Measurements from ENCODE around the gene FSD1L. TPM values are rescaled to one million over a fixed set of nuclear protein-coding genes. Genes with fewer than 3 reads are reported as not detected.
"Not testable (repeated sequence)": the region's sequence is repeated elsewhere in the genome, so short reads cannot be mapped to it uniquely, and the experiment has no call there.

FSD1L gene
- total RNA-seq, 3 donors from 2014 or later = 3.4 to 5.9 (median 5.2) TPM

DNA sequence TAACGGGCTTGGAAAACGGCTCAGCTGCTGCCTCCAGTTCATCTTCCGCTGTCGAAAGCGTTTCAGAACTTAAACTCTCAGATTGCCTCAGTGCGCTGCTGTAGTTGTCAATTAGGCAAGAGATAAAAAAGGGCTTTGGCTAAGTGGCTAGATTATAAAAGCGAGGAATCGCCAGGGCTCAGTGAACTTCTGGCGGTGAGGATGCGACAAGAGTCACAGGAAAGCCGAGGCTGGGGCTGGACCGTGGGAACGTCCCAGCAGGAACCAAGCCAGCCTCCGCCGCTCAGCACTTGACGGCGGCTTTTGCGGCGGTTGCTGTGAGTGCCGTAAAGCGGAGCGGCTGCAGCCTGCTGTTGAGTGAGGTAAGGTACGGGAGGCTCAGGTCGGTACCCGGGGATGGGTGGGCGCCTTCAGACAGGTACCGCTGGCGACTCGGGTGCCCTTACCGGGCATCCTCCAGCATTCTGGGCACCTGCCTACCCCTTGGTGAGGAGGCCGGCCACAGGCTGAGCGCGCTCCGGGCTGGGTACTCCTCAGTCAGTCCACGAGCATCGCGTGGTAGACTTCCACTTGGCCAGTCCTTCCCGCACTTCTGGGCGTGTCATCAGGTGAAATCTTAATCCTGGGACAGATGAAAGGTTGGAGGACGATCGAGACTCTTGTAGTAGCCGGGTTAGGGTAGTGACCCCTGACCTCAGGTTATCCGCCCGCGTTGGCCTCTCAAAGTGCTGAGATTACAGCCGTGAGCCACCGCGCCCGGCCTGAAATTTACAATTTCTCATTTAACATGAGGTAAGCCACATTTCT, 110.2 kb downstream of the FSD1L start, which contains the start of gene FKTN:
Gene FKTN, plus strand, starts transcription at position 328 of the 807 bp plus-strand sequence. CDS start 16,902 bp downstream, outside the sequence.
- H3K27me3 ChIP-seq = no peaks in the 10 kb centered on the region
- peaks cover 6 to 10% of the 10 kb centered on the region in 2 donors for H3K9me3 ChIP-seq
- no peaks in the 10 kb centered on the region for H3K4me1 ChIP-seq
- peak within 1 kb of the TSS; percentile 81 to 86 (median 84) for H3K4me3 ChIP-seq
- intact Hi-C loops (cut with DNase I; ENCODE audit: low total_unique reads) = no loop called here
- TF ChIP-seq POLR2AphosphoS5 (IDR thresholded peaks at IDR 0.05) (peak; percentile 7 to 38 (median 20)), POLR2A (IDR thresholded peaks at IDR 0.05) (no peak)
- TF ChIP-seq, protein P1, sequence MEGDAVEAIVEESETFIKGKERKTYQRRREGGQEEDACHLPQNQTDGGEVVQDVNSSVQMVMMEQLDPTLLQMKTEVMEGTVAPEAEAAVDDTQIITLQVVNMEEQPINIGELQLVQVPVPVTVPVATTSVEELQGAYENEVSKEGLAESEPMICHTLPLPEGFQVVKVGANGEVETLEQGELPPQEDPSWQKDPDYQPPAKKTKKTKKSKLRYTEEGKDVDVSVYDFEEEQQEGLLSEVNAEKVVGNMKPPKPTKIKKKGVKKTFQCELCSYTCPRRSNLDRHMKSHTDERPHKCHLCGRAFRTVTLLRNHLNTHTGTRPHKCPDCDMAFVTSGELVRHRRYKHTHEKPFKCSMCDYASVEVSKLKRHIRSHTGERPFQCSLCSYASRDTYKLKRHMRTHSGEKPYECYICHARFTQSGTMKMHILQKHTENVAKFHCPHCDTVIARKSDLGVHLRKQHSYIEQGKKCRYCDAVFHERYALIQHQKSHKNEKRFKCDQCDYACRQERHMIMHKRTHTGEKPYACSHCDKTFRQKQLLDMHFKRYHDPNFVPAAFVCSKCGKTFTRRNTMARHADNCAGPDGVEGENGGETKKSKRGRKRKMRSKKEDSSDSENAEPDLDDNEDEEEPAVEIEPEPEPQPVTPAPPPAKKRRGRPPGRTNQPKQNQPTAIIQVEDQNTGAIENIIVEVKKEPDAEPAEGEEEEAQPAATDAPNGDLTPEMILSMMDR (IDR thresholded peaks at IDR 0.05) = no peak
- DNase-seq (ENCODE audit: low spot score in 2 of 2) = peak; percentile 72 to 80
- H3K27ac ChIP-seq = peak within 1 kb of the TSS; percentile 64 to 65
- H3K36me3 ChIP-seq = no peaks in the 10 kb centered on the region

DNA sequence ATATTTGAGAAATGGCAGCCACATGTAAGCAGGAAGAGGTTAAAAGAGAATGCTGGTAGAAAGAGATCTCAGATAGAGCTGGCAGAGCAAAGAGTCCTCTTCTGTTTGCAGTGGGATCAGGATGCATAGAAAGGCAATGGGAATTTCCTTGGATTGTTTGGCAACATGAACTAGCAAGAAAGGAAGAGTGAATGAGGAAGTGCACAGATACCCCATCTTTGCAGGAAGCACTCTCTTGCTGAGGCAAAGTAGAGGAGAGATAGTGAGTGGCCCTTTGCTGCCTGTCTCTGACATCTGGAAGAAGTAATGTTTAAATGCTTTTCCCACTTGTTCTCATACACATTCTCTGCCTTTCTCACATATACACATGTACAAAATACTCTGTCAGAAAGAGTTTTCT, 124.6 kb downstream of the FSD1L start:
- no peaks in the 10 kb centered on the region for H3K27me3 ChIP-seq
- DNase-seq (ENCODE audit: low spot score in 2 of 2) = no peak
- no peak overlapping the region for H3K4me3 ChIP-seq
- intact Hi-C loops (cut with DNase I; ENCODE audit: low total_unique reads) = no loop called here
- no peaks in the 10 kb centered on the region for H3K4me1 ChIP-seq
- H3K27ac ChIP-seq = no peak overlapping the region
- no peaks in the 10 kb centered on the region for H3K36me3 ChIP-seq
- peaks cover 5 to 20% of the 10 kb centered on the region in 2 donors for H3K9me3 ChIP-seq
- no peak for TF ChIP-seq POLR2AphosphoS5 (IDR thresholded peaks at IDR 0.05)
- TF ChIP-seq, protein P1 (IDR thresholded peaks at IDR 0.05) = no peak
- TF ChIP-seq POLR2A (IDR thresholded peaks at IDR 0.05) = no peak

DNA sequence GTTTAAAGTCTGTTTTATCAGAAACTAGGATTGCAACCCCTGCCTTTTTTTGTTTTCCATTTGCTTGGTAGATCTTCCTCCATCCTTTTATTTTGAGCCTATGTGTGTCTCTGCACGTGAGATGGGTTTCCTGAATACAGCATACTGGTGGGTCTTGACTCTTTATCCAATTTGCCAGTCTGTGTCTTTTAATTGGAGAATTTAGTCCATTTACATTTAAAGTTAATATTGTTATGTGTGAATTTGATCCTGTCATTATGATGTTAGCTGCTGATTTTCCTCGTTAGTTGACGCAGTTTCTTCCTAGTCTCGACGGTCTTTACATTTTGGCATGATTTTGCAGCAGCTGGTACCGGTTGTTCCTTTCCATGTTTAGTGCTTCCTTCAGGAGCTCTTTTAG, 132.1 kb downstream of the FSD1L start:
- intact Hi-C loops (cut with DNase I; ENCODE audit: low total_unique reads); H3K27ac ChIP-seq; H3K4me1 ChIP-seq; H3K4me3 ChIP-seq; H3K27me3 ChIP-seq; H3K36me3 ChIP-seq; DNase-seq (ENCODE audit: low spot score in 2 of 2); H3K9me3 ChIP-seq: not testable (repeated sequence)

DNA sequence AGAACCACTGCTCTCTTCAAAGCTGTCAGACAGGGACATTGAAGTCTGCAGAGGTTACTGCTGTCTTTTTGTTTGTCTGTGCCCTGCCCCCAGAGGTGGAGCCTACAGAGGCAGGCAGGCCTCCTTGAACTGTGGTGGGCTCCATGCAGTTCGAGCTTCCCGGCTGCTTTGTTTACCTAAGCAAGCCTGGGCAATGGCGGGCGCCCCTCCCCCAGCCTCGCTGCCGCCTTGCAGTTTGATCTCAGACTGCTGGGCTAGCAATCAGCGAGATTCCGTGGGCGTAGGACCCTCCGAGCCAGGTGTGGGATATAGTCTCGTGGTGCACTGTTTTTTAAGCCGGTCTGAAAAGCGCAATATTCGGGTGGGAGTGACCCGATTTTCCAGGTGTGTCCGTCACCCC, 133.7 kb downstream of the FSD1L start:
- H3K4me1 ChIP-seq; DNase-seq (ENCODE audit: low spot score in 2 of 2); H3K9me3 ChIP-seq; intact Hi-C loops (cut with DNase I; ENCODE audit: low total_unique reads); H3K4me3 ChIP-seq; H3K27me3 ChIP-seq; H3K36me3 ChIP-seq; H3K27ac ChIP-seq: not testable (repeated sequence)

DNA sequence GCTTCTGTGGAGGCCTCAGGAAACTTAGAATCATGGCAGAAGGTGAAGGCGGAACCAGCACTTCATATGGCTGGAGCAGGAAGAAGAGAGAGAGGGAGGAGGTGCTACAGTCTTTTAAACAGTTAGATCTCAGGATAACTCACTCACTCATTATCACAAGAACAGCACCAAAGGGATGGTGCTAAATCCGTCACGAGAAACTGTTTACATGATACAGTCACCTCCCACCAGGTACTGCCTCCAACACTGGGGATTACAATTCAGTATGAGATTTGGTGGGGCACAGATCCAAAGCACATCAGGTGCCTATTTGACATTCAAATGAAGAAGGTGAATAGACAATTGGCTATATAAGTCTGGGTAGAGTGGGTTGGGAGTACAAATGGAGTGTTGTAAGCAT, 145.3 kb downstream of the FSD1L start:
- TF ChIP-seq POLR2A (IDR thresholded peaks at IDR 0.05) (no peak), POLR2AphosphoS5 (IDR thresholded peaks at IDR 0.05) (no peak)
- TF ChIP-seq, protein P1 (IDR thresholded peaks at IDR 0.05) = no peak
- Histone ChIP-seq H3K27me3 (no peaks in the 10 kb centered on the region), H3K36me3 (no peaks in the 10 kb centered on the region), H3K4me3 (no peak overlapping the region), H3K4me1 (no peaks in the 10 kb centered on the region), H3K9me3 (peaks cover 10 to 12% of the 10 kb centered on the region in 2 donors), H3K27ac (no peak overlapping the region)
- intact Hi-C loops (cut with DNase I; ENCODE audit: low total_unique reads) = no loop called here
- DNase-seq (ENCODE audit: low spot score in 2 of 2) = no peak

Other genes starting within 250 kb of the FSD1L start
- gene SLC44A1, start 203.4 kb upstream of the FSD1L start, total RNA-seq = 10 to 100 TPM; 53.7 to 62.6 (median 61.1) TPM
- 10 to 100 TPM in 2 of 3 donors, 1 to 10 TPM in 1; 9.4 to 29.0 (median 12.1) TPM for gene FKTN, start 110.1 kb downstream of the FSD1L start, total RNA-seq
- not detected for gene TAL2, start 214.4 kb downstream of the FSD1L start, total RNA-seq
- gene TMEM38B, start 246.5 kb downstream of the FSD1L start, total RNA-seq = 10 to 100 TPM in 2 of 3 donors, 1 to 10 TPM in 1; 8.5 to 25.2 (median 22.4) TPM